OCI-LY7 (cell line): Measurements from ENCODE around the gene ZFR2. TPM values are rescaled to one million over a fixed set of nuclear protein-coding genes. Genes with fewer than 3 reads are reported as not detected.

Source experiments
- BruUV-seq: library from RNA; stranded (reverse); fragments of 400-500 nt; replicated peaks from 2 replicates; lab custom pipeline; 2021; lab: Mats Ljungman, UMichigan
- CTCF ChIA-PET: fragments of 300-600 bp; sonication (Branson Sonifier 250); formaldehyde crosslinking; loops from one replicate; lab custom pipeline; 2022; ENCODE audit warnings: antibody characterized with exemption; ENCODE audit not compliant: unreplicated experiment; lab: Charles Lee
- POLR2A ChIA-PET: fragments of 300-600 bp; sonication (Branson Sonifier 250); formaldehyde crosslinking; loops from one replicate; lab custom pipeline; 2022; ENCODE audit warnings: antibody characterized with exemption; lab: Charles Lee
- DNase-seq: peaks from one replicate; pipeline ENCODE4 v3.0.0-alpha.2; 2015; ENCODE audit warnings: low spot score
- H2AFZ ChIP-seq: fragments of 200-600 bp; sonication (generic), shearing (Covaris generic); 2 replicates; pipeline ENCODE4 v1.6.1; 2014; ENCODE audit warnings: mild to moderate bottlenecking, antibody characterized with exemption, low read length, moderate library complexity
- H3K27ac ChIP-seq: fragments of 200-600 bp; sonication (generic); 2 replicates; pipeline ENCODE4 v1.5.1; 2014; ENCODE audit warnings: mixed run types, low read depth, mild to moderate bottlenecking, moderate library complexity, low read length, inconsistent platforms; ENCODE audit not compliant: poor library complexity, severe bottlenecking
- H3K36me3 ChIP-seq: fragments of 200-600 bp; sonication (generic); 2 replicates; pipeline ENCODE4 v1.6.1; 2014; ENCODE audit warnings: mild to moderate bottlenecking, antibody characterized with exemption, low read length, moderate library complexity, mixed read lengths; ENCODE audit not compliant: insufficient read depth
- H3K4me1 ChIP-seq: fragments of 200-600 bp; sonication (generic); 2 replicates; pipeline ENCODE4 v1.5.1; 2014; ENCODE audit warnings: mild to moderate bottlenecking, low read length; ENCODE audit not compliant: insufficient read depth, poor library complexity, severe bottlenecking
- H3K4me2 ChIP-seq: fragments of 200-600 bp; sonication (generic); 2 replicates; pipeline ENCODE4 v1.6.1; 2014; ENCODE audit warnings: mild to moderate bottlenecking, low read length
- H3K4me3 ChIP-seq: fragments of 200-600 bp; sonication (generic); 2 replicates; pipeline ENCODE4 v1.5.1; 2014; ENCODE audit warnings: mild to moderate bottlenecking, low read depth, low read length; ENCODE audit not compliant: poor library complexity, severe bottlenecking
- H3K79me2 ChIP-seq: fragments of 200-600 bp; sonication (generic); 2 replicates; pipeline ENCODE4 v1.6.1; 2016; ENCODE audit warnings: low read depth, mild to moderate bottlenecking, low read length, moderate library complexity, mixed read lengths; ENCODE audit not compliant: insufficient read depth
- H3K9me2 ChIP-seq: fragments of 200-600 bp; sonication (generic); 2 replicates; pipeline ENCODE4 v1.6.1; 2016; ENCODE audit warnings: mild to moderate bottlenecking, low read length, mixed read lengths; ENCODE audit not compliant: insufficient read depth
- H3K9me3 ChIP-seq: fragments of 200-600 bp; sonication (generic); 2 replicates; pipeline ENCODE4 v1.6.1; 2014; ENCODE audit warnings: mild to moderate bottlenecking, mixed run types, low read length, mixed read lengths
- H4K20me1 ChIP-seq: fragments of 200-600 bp; sonication (generic); 2 replicates; pipeline ENCODE4 v1.6.1; 2014; ENCODE audit warnings: mild to moderate bottlenecking, antibody characterized with exemption, low read length, moderate library complexity, mixed read lengths; ENCODE audit not compliant: insufficient read depth
- CTCF ChIP-seq: fragments of 200-600 bp; sonication (generic); conservative IDR thresholded peaks from 2 replicates; pipeline ENCODE4 v1.5.1; 2014; ENCODE audit warnings: mild to moderate bottlenecking, antibody characterized with exemption, low read length, moderate library complexity, mixed read lengths
- EZH2phosphoT487 ChIP-seq: fragments of 200-600 bp; sonication (generic); IDR thresholded peaks from 2 replicates; pipeline ENCODE4 v1.6.1; 2018; ENCODE audit warnings: low read depth, borderline replicate concordance, mild to moderate bottlenecking, mixed run types, antibody characterized with exemption, low read length, moderate library complexity, mixed read lengths
- intact Hi-C: fragments of 100-400 bp; cut with micrococcal nuclease; formaldehyde crosslinking; loops from one replicate; pipeline ENCODE4 v1.10.0; 2022; ENCODE audit not compliant: unreplicated experiment
- total RNA-seq, 2 experiments: library from RNA; depleted of rRNA in 1 of 2; stranded (reverse); fragments of >200 nt in 1 of 2; shearing (Covaris generic) in 1 of 2; gene quantifications; 2 replicates each; pipeline ENCODE4 v1.2.3, GENCODE V29; 2014 to 2022

The ZFR2 gene
- total RNA-seq, 2 experiments from 2014 or later: not detected

DNA sequence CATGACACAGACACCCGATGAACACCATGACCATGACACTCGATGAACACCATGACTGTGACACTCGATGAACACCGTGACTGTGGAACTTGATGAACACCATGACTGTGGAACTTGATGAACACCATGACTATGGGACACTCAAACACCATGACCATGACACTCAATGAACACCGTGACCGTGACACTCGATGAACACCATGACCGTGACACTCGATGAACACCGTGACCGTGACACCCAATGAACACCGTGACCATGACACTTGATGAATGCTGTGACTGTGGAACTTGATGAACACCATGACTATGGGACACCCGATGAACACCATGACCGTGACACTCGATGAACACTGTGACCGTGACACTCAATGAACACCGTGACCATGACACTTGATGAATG is 31.5 kb downstream of the ZFR2 start:
- Histone ChIP-seq H3K27ac (no peak overlapping the region), H3K9me3 (peaks cover 13% of the 10 kb centered on the region; the same call in 1 of the 2 replicates), H3K4me2 (no peak overlapping the region), H3K9me2 (no peaks in the 10 kb centered on the region), H3K4me3 (no peak overlapping the region), H3K4me1 (no peaks in the 10 kb centered on the region), H3K36me3 (no peaks in the 10 kb centered on the region), H4K20me1 (no peaks in the 10 kb centered on the region), H2AFZ (no peak overlapping the region), H3K79me2 (no peaks in the 10 kb centered on the region)
- TF ChIP-seq CTCF (no peak), EZH2phosphoT487 (no peak)
- POLR2A ChIA-PET: no interaction called here
- no peak for DNase-seq
- no TSS peak for BruUV-seq
- intact Hi-C loops: no loop called here
- CTCF ChIA-PET: no interaction called here

GRCh38 chr19:3836887-3837286 is 32.0 kb downstream of the ZFR2 start:
- intact Hi-C loops: no loop called here
- H3K79me2 ChIP-seq: no peaks in the 10 kb centered on the region
- H3K4me2 ChIP-seq: no peak overlapping the region
- CTCF ChIA-PET: no interaction called here
- H3K9me3 ChIP-seq: peaks cover 13% of the 10 kb centered on the region; the same call in 1 of the 2 replicates
- H3K9me2 ChIP-seq: no peaks in the 10 kb centered on the region
- no peaks in the 10 kb centered on the region for H3K36me3 ChIP-seq
- TF ChIP-seq CTCF (no peak), EZH2phosphoT487 (no peak)
- no peak overlapping the region for H3K27ac ChIP-seq
- POLR2A ChIA-PET: interaction anchor here (1.1 kb wide), 1 partner anchor 21 kb away, joined by 3 read pairs; no protein-coding TSS in a partner anchor
- DNase-seq: no peak
- H2AFZ ChIP-seq: no peak overlapping the region
- BruUV-seq: no TSS peak
- no peaks in the 10 kb centered on the region for H4K20me1 ChIP-seq
- no peaks in the 10 kb centered on the region for H3K4me1 ChIP-seq
- H3K4me3 ChIP-seq: no peak overlapping the region

DNA sequence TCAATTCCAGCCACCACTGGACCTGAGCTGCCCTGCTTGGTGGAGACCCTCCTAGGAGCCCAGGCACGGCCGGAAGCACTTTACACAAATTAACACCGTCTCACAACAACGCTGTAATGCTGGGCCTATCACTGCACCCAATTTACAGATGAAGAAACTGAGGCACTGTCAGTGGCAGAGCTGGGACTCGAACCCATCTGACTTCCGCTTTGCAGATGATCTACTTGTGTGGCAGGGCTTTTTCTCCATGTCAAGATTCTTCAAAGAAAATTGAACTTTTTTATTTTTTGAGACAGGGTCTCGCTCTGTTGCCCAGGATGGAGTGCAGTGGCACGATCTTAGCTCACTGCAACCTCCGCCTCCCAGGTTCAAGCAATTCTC is 33.8 kb downstream of the ZFR2 start:
- H3K36me3 ChIP-seq: no peaks in the 10 kb centered on the region
- intact Hi-C loops: no loop called here
- POLR2A ChIA-PET: no interaction called here
- no TSS peak for BruUV-seq
- H4K20me1 ChIP-seq: no peaks in the 10 kb centered on the region
- peaks cover 13% of the 10 kb centered on the region; the same call in 1 of the 2 replicates for H3K9me3 ChIP-seq
- no peak for DNase-seq
- no peak overlapping the region for H3K4me2 ChIP-seq
- H3K27ac ChIP-seq: no peak overlapping the region
- CTCF ChIA-PET: no interaction called here
- H3K4me1 ChIP-seq: no peaks in the 10 kb centered on the region
- no peaks in the 10 kb centered on the region for H3K9me2 ChIP-seq
- H2AFZ ChIP-seq: no peak overlapping the region
- no peak overlapping the region for H3K4me3 ChIP-seq
- no peaks in the 10 kb centered on the region for H3K79me2 ChIP-seq
- TF ChIP-seq EZH2phosphoT487 (no peak), CTCF (no peak)
